Left colon (tissue), 2 donors: ENCODE results near the gene FMN1. TPM values are rescaled to one million over a fixed set of nuclear protein-coding genes. Genes with fewer than 3 reads are reported as not detected.

ENCODE experiments used
- ATAC-seq: fragments of 200-7000 bp; cut with Tn5 transposase; one replicate; pipeline ENCODE4 v1.9.1; 2020; ENCODE audit warnings: mild to moderate bottlenecking, moderate library complexity
- DNase-seq, 2 donors: peaks; one replicate each; pipeline ENCODE4 v3.0.0-alpha.2; 2020
- intact Hi-C, 2 donors: fragments of 100-400 bp; cut with DNase I in 1 of 2; cut with micrococcal nuclease in 1 of 2; formaldehyde crosslinking; loops; one replicate each; pipeline versions ENCODE4 v1.11.2 to v1.14.0; 2022; cut with DNase I, micrococcal nuclease
- long read RNA-seq: library from polyadenylated mRNA; unstranded; transcript quantifications from one replicate; pipeline ENCODE4 v2.0.0, GENCODE V29; 2021
- total RNA-seq, 2 donors: library from RNA; stranded (reverse); fragmentation: NEBNext Ultra II Directional; extraction: Animal tissue kit (Norgen Biotek cat#: 25700); gene quantifications; one replicate each; pipeline ENCODE4 v1.2.1, GENCODE V29; 2021
- donor health status: DM: no; HTN: no; CAD: no.
- donor health status: DM: yes; HTN: yes; CAD: no.

FMN1 gene
- 10 to 100 TPM; 36.2 to 48.3 TPM for total RNA-seq
- long read RNA-seq, full-length matches to known transcripts = 3 of 9 reads
- long read RNA-seq, partial matches to known transcripts = 3 of 9 reads
- long read RNA-seq, other reads (novel, unspliced or antisense) = 3 of 9 reads

- DNase-seq (peak; percentile 94 to 96), ATAC-seq (peak; percentile 100)
- intact Hi-C loops = no loop called here
Observed at GRCh38 chr15:33194704-33195670, at the start of gene FMN1. Gene FMN1 (minus strand): TSS chr15:33194714. CDS start chr15:33154914, 39,800 bp downstream.

GRCh38 chr15:33243869-33244268 is 49.4 kb upstream of the FMN1 start:
- DNase-seq = no peak
- ATAC-seq = no peak
- intact Hi-C loops = no loop called here

GRCh38 chr15:33243393-33243792 is 48.9 kb upstream of the FMN1 start:
- intact Hi-C loops = no loop called here
- ATAC-seq = no peak
- DNase-seq = no peak

- intact Hi-C loops = no loop called here
- ATAC-seq = no peak
- no peak for DNase-seq
Observed at GRCh38 chr15:33242669-33243191, 48.2 kb upstream of the FMN1 start.

GRCh38 chr15:33242165-33242564 is 47.7 kb upstream of the FMN1 start:
- intact Hi-C loops = no loop called here
- no peak for DNase-seq
- ATAC-seq = no peak

GRCh38 chr15:33236841-33237509 is 42.5 kb upstream of the FMN1 start:
- no peak for ATAC-seq
- intact Hi-C loops = loop anchor here in 1 of 2 donors (10.0 kb wide), 1 partner anchor 172 kb away; no protein-coding TSS in a partner anchor

GRCh38 chr15:33234020-33234461 is 39.5 kb upstream of the FMN1 start:
- DNase-seq (no peak), ATAC-seq (peak; percentile 44)
- intact Hi-C loops = loop anchor here in 1 of 2 donors (10.0 kb wide), 1 partner anchor 169 kb away; no protein-coding TSS in a partner anchor

More at GRCh38 chr15:33236841-33237509, 42.5 kb upstream of the FMN1 start:
- no peak for DNase-seq

- DNase-seq (peak; percentile 24 to 29), ATAC-seq (peak; percentile 86)
- intact Hi-C loops = no loop called here
Observed at GRCh38 chr15:33226559-33227181, 32.2 kb upstream of the FMN1 start.

GRCh38 chr15:33218071-33218491 is 23.6 kb upstream of the FMN1 start:
- DNase-seq (no peak), ATAC-seq (peak; percentile 79)
- intact Hi-C loops = no loop called here

GRCh38 chr15:33215941-33216872 is 21.7 kb upstream of the FMN1 start:
- ATAC-seq = peak; percentile 82
- intact Hi-C loops = no loop called here
- DNase-seq = no peak

GRCh38 chr15:33211176-33211808 is 16.8 kb upstream of the FMN1 start:
- intact Hi-C loops = no loop called here
- DNase-seq = peak; percentile 33 to 51

GRCh38 chr15:33209575-33210481 is 15.3 kb upstream of the FMN1 start:
- intact Hi-C loops = no loop called here
- ATAC-seq = no peak
- DNase-seq = no peak

More at GRCh38 chr15:33211176-33211808, 16.8 kb upstream of the FMN1 start:
- ATAC-seq = no peak

- intact Hi-C loops = no loop called here
- ATAC-seq (no peak), DNase-seq (no peak)
Observed at GRCh38 chr15:33207646-33208045, 13.1 kb upstream of the FMN1 start.

- ATAC-seq (no peak), DNase-seq (no peak)
- intact Hi-C loops = no loop called here
Observed at GRCh38 chr15:33206366-33206765, 11.9 kb upstream of the FMN1 start.

- DNase-seq (no peak), ATAC-seq (no peak)
- intact Hi-C loops = no loop called here
Observed at GRCh38 chr15:33204926-33205325, 10.4 kb upstream of the FMN1 start.

GRCh38 chr15:33204087-33204486 is 9.6 kb upstream of the FMN1 start:
- intact Hi-C loops = no loop called here
- DNase-seq (no peak), ATAC-seq (no peak)
